ENCODE results near the gene ABCA1. TPM values are rescaled to one million over a fixed set of nuclear protein-coding genes. Genes with fewer than 3 reads are reported as not detected.

Gene ABCA1
- total RNA-seq, 1 experiment from 2014 or later, result 0.69 TPM

DNA sequence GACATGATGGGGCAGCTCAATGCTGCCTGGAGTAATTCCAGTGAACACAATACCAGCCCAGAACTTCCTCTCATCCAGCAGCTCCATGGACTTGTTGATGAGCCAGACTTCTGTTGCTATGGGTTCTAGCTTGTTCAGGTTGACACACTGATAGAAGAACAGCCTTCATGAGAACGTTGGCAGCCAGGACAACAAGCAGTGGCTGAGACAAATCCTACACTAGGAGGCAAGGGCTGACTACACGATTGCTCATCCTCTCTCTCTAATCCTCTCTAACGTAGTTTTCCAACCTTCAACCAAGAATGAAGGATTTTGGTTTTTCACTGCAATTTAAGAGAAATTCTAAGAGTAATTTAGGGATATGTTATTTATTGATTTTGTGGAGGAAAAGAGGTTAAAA is 96.3 kb downstream of the ABCA1 start:
- Histone ChIP-seq H3K4me1 (ENCODE audit: insufficient read depth, low read length, poor library complexity, severe bottlenecking) (peaks cover 11% of the 10 kb centered on the region), H3K27ac (ENCODE audit: low read depth, low read length, poor library complexity, severe bottlenecking) (no peak overlapping the region), H3K9me3 (ENCODE audit: low read depth, low read length, poor library complexity, severe bottlenecking) (no peaks in the 10 kb centered on the region), H3K36me3 (ENCODE audit: insufficient read depth, low read length, poor library complexity, severe bottlenecking) (no peaks in the 10 kb centered on the region), H3K27me3 (replicated peaks; ENCODE audit: insufficient read depth, low read depth, low read length, poor library complexity) (no peaks in the 10 kb centered on the region), H3K4me3 (ENCODE audit: low read depth, low read length, poor library complexity, severe bottlenecking) (no peak overlapping the region)
- ChIA-PET CTCF (no interaction called here), POLR2A (ENCODE audit: low non-redundant PET) (no interaction called here)
- TF ChIP-seq, protein P1, sequence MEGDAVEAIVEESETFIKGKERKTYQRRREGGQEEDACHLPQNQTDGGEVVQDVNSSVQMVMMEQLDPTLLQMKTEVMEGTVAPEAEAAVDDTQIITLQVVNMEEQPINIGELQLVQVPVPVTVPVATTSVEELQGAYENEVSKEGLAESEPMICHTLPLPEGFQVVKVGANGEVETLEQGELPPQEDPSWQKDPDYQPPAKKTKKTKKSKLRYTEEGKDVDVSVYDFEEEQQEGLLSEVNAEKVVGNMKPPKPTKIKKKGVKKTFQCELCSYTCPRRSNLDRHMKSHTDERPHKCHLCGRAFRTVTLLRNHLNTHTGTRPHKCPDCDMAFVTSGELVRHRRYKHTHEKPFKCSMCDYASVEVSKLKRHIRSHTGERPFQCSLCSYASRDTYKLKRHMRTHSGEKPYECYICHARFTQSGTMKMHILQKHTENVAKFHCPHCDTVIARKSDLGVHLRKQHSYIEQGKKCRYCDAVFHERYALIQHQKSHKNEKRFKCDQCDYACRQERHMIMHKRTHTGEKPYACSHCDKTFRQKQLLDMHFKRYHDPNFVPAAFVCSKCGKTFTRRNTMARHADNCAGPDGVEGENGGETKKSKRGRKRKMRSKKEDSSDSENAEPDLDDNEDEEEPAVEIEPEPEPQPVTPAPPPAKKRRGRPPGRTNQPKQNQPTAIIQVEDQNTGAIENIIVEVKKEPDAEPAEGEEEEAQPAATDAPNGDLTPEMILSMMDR (conservative IDR thresholded peaks at IDR 0.05; ENCODE audit: low read depth, low read length), result no peak
- TF ChIP-seq EZH2 (IDR thresholded peaks at IDR 0.05; ENCODE audit: borderline replicate concordance, low read depth, low read length, poor library complexity, severe bottlenecking), result no peak
- intact Hi-C loops (cut with micrococcal nuclease; ENCODE audit: unreplicated experiment), result no loop called here
- BruUV-seq (replicated peaks), result no TSS peak
- DNase-seq (ENCODE audit: low spot score), result no peak

DNA sequence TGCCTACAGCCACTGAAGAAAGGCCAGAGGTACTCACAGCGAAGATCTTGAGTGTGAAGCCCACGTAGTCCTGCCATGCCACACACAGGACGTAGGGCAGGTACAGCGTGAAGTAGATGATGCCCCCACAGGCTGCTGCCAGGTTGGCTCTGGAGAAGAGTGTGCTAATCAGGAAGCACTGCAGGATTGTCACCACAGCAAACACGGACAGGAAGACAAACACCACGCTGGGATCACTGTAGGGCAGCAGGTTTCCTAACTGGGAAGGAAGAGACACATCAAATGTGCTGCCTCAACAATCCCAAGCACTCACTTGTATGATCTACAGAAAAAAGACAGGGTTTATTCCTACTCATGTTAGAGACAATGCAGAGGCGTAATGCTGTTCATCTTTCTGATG is 101.0 kb downstream of the ABCA1 start:
- H3K9me3 ChIP-seq (ENCODE audit: low read depth, low read length, poor library complexity, severe bottlenecking), result no peaks in the 10 kb centered on the region
- H3K27me3 ChIP-seq (replicated peaks; ENCODE audit: insufficient read depth, low read depth, low read length, poor library complexity), result no peaks in the 10 kb centered on the region
- intact Hi-C loops (cut with micrococcal nuclease; ENCODE audit: unreplicated experiment), result no loop called here
- TF ChIP-seq EZH2 (IDR thresholded peaks at IDR 0.05; ENCODE audit: borderline replicate concordance, low read depth, low read length, poor library complexity, severe bottlenecking), result no peak
- TF ChIP-seq, protein P1 (conservative IDR thresholded peaks at IDR 0.05; ENCODE audit: low read depth, low read length), result no peak
- CTCF ChIA-PET, result no interaction called here
- H3K4me1 ChIP-seq (ENCODE audit: insufficient read depth, low read length, poor library complexity, severe bottlenecking), result no peaks in the 10 kb centered on the region
- DNase-seq (ENCODE audit: low spot score), result no peak
- H3K36me3 ChIP-seq (ENCODE audit: insufficient read depth, low read length, poor library complexity, severe bottlenecking), result no peaks in the 10 kb centered on the region
- H3K27ac ChIP-seq (ENCODE audit: low read depth, low read length, poor library complexity, severe bottlenecking), result no peak overlapping the region
- POLR2A ChIA-PET (ENCODE audit: low non-redundant PET), result no interaction called here
- H3K4me3 ChIP-seq (ENCODE audit: low read depth, low read length, poor library complexity, severe bottlenecking), result no peak overlapping the region
- no TSS peak for BruUV-seq (replicated peaks)

DNA sequence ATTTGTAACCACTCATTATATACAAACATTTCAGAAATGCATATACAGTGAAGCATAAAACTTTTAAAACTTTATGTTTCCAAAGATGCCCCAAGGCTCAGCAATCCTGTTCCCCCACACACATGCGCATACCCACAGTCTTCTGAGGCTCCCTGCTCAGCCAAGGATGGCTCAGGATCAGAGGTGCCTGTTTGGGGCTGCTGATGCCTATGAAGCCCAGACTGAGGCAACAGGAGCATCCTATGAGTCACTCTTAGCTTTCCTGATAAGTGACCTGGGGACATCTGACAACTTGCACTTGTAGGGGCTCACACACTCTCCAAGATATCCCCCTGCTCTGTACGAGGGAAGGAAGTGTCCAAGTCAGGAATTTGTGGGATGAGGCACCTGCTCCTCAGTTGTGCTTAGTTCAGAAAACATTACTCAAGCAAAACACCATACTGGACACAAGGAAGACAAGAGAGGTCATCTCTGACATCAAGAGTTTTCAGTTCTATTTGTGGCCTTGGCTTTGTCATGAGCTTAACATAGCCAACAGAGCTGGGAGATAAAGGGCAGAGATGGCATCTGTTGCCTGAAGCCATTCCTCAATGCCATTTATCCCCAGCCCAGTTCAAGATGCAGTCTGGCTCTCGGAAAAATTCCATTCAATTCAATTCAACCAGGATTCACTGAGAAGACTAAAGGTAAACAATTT is 101.7 kb downstream of the ABCA1 start:
- no peak for DNase-seq (ENCODE audit: low spot score)
- H3K9me3 ChIP-seq (ENCODE audit: low read depth, low read length, poor library complexity, severe bottlenecking), result no peaks in the 10 kb centered on the region
- no peaks in the 10 kb centered on the region for H3K27me3 ChIP-seq (replicated peaks; ENCODE audit: insufficient read depth, low read depth, low read length, poor library complexity)
- ChIA-PET CTCF (no interaction called here), POLR2A (ENCODE audit: low non-redundant PET) (no interaction called here)
- TF ChIP-seq, protein P1 (conservative IDR thresholded peaks at IDR 0.05; ENCODE audit: low read depth, low read length), result no peak
- no peak for TF ChIP-seq EZH2 (IDR thresholded peaks at IDR 0.05; ENCODE audit: borderline replicate concordance, low read depth, low read length, poor library complexity, severe bottlenecking)
- H3K36me3 ChIP-seq (ENCODE audit: insufficient read depth, low read length, poor library complexity, severe bottlenecking), result no peaks in the 10 kb centered on the region
- no TSS peak for BruUV-seq (replicated peaks)
- intact Hi-C loops (cut with micrococcal nuclease; ENCODE audit: unreplicated experiment), result no loop called here
- no peaks in the 10 kb centered on the region for H3K4me1 ChIP-seq (ENCODE audit: insufficient read depth, low read length, poor library complexity, severe bottlenecking)
- H3K4me3 ChIP-seq (ENCODE audit: low read depth, low read length, poor library complexity, severe bottlenecking), result no peak overlapping the region
- H3K27ac ChIP-seq (ENCODE audit: low read depth, low read length, poor library complexity, severe bottlenecking), result no peak overlapping the region
